Neural crest cell (in vitro differentiated cells): ENCODE results near the gene ME3. TPM values are rescaled to one million over a fixed set of nuclear protein-coding genes. Genes with fewer than 3 reads are reported as not detected.

Experiments used
- DNase-seq: peaks from one replicate; pipeline ENCODE4 v3.0.0; 2021; ENCODE audit warnings: low read depth, mixed read lengths, low spot score
- H3K27ac Mint-ChIP-seq: one replicate; pipeline ENCODE4 v1.8.0; 2021; ENCODE audit warnings: mild to moderate bottlenecking, mixed read lengths; ENCODE audit not compliant: unreplicated experiment
- H3K27me3 Mint-ChIP-seq: 2 replicates; pipeline ENCODE4 v1.8.0; 2021; ENCODE audit warnings: low read depth, mild to moderate bottlenecking, mixed read lengths
- H3K36me3 Mint-ChIP-seq: 2 replicates; pipeline ENCODE4 v1.8.0; 2021; ENCODE audit warnings: low read depth, mild to moderate bottlenecking, mixed read lengths
- H3K4me1 Mint-ChIP-seq: 2 replicates; pipeline ENCODE4 v1.8.0; 2021; ENCODE audit warnings: mixed read lengths
- H3K4me3 Mint-ChIP-seq: one replicate; pipeline ENCODE4 v1.8.0; 2021; ENCODE audit warnings: mild to moderate bottlenecking, mixed read lengths
- H3K9me3 Mint-ChIP-seq: 2 replicates; pipeline ENCODE4 v1.8.0; 2021; ENCODE audit warnings: mixed read lengths
- total RNA-seq: library from RNA; stranded (reverse); gene quantifications from 2 replicates; pipeline ENCODE4 v1.2.1, GENCODE V29; 2021
- TF ChIP-seq, protein P1 (sequence below): fragments of 200-600 bp; sonication (generic); conservative IDR thresholded peaks from 2 replicates; pipeline ENCODE4 v1.5.0; 2021; ENCODE audit warnings: antibody characterized with exemption, mild to moderate bottlenecking

ME3 gene
- total RNA-seq, 1 donor from 2014 or later, result 18.9 TPM

- Mint-ChIP-seq H3K4me1 (peaks cover 33% of the 10 kb centered on the region), H3K9me3 (peaks cover 9% of the 10 kb centered on the region), H3K4me3 (no peak overlapping the region), H3K36me3 (peaks cover 14% of the 10 kb centered on the region), H3K27ac (no peak overlapping the region), H3K27me3 (no peaks in the 10 kb centered on the region)
- TF ChIP-seq, protein P1, sequence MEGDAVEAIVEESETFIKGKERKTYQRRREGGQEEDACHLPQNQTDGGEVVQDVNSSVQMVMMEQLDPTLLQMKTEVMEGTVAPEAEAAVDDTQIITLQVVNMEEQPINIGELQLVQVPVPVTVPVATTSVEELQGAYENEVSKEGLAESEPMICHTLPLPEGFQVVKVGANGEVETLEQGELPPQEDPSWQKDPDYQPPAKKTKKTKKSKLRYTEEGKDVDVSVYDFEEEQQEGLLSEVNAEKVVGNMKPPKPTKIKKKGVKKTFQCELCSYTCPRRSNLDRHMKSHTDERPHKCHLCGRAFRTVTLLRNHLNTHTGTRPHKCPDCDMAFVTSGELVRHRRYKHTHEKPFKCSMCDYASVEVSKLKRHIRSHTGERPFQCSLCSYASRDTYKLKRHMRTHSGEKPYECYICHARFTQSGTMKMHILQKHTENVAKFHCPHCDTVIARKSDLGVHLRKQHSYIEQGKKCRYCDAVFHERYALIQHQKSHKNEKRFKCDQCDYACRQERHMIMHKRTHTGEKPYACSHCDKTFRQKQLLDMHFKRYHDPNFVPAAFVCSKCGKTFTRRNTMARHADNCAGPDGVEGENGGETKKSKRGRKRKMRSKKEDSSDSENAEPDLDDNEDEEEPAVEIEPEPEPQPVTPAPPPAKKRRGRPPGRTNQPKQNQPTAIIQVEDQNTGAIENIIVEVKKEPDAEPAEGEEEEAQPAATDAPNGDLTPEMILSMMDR, result no peak
- DNase-seq, result no peak
Observed at GRCh38 chr11:86475027-86475426, 197.4 kb downstream of the ME3 start.

DNA sequence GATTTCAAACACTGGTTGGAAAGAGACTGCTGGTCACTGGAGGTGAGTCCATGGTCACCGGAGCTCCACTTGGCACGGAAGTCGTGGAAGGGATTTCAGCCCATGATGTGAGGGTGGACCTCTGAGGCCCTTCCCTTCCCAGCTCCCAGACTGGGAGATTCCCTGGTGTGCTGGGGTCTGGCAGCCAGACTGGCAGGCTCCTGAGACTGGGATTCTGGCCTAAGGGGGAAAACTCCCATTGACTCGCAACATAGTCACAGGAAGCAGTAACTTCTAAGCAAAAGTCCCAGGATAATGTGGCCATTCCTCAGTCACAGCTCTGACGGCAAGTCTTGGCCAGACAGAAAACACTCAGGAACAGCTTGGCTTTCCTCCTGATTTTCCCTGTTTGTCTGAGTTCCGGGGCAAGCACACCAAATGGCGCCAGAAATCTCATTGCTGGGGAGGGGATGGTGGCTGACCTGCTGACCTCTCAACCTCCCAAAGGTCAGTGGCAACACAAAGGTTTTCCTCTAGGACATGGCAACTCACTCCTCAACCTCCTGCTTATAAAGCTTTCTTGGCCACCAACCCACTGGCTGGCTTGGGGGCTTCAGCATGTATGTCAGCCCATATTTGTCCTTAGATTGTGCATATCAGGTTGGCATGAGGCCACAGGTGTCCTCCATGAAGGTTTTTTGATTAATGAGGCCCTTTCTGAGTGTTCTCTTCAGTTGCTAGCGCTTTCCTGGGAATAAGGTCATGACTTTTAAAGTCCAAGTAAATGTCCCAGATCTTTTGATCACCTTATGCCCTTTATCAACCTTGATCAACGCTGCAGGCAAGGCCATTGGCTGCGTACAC is 198.2 kb downstream of the ME3 start:
- Mint-ChIP-seq H3K4me3 (no peak overlapping the region), H3K27me3 (no peaks in the 10 kb centered on the region), H3K9me3 (peaks cover 9% of the 10 kb centered on the region), H3K36me3 (peaks cover 14% of the 10 kb centered on the region), H3K27ac (no peak overlapping the region), H3K4me1 (peaks cover 33% of the 10 kb centered on the region)
- no peak for DNase-seq
- TF ChIP-seq, protein P1, result no peak

- TF ChIP-seq, protein P1, result no peak
- DNase-seq, result no peak
- Mint-ChIP-seq H3K27ac (no peak overlapping the region), H3K4me3 (no peak overlapping the region), H3K27me3 (no peaks in the 10 kb centered on the region), H3K4me1 (peaks cover 15% of the 10 kb centered on the region), H3K36me3 (peaks cover 18% of the 10 kb centered on the region), H3K9me3 (peaks cover 9% of the 10 kb centered on the region)
Observed at GRCh38 chr11:86469491-86470388, 202.7 kb downstream of the ME3 start.

DNA sequence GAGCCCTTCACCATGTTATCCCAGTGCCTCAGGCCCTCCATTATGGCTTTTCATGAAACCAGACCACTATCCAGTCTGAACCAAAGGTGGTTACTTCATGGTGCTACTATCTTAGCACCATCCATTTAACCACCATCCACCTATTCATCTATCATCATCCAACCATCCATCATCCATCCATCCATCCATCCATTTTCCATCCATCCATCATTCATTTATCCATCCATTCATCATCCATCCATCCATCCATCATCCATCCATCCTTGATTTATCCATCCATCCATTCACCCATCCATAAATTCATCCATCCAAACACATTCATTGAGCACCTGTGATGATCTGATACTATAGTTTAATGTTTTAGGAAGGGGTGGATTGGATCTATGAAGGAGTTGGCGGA is 204.2 kb downstream of the ME3 start:
- Mint-ChIP-seq H3K27ac (no peak overlapping the region), H3K9me3 (peaks cover 4% of the 10 kb centered on the region), H3K36me3 (peaks cover 15% of the 10 kb centered on the region), H3K4me1 (peaks cover 8% of the 10 kb centered on the region), H3K4me3 (no peak overlapping the region), H3K27me3 (no peaks in the 10 kb centered on the region)
- no peak for DNase-seq
- TF ChIP-seq, protein P1, result no peak

GRCh38 chr11:86464509-86465221 is 207.8 kb downstream of the ME3 start:
- no peak overlapping the region for H3K4me3 Mint-ChIP-seq
- TF ChIP-seq, protein P1, result no peak
- no peak for DNase-seq
- H3K27ac Mint-ChIP-seq, result no peak overlapping the region
- H3K4me1 Mint-ChIP-seq, result peaks cover 20% of the 10 kb centered on the region
- H3K9me3 Mint-ChIP-seq, result peaks cover 4% of the 10 kb centered on the region
- H3K36me3 Mint-ChIP-seq, result peaks cover 9% of the 10 kb centered on the region
- H3K27me3 Mint-ChIP-seq, result no peaks in the 10 kb centered on the region
